SK-N-MC (cell line): Measurements from ENCODE around the gene TNFSF9.

ENCODE experiments used
- EZH2 ChIP-seq: fragments of 200-600 bp; sonication (generic); IDR thresholded peaks from one replicate; pipeline ENCODE4 v1.6.1; 2017; ENCODE audit warnings: antibody characterized with exemption
- FOXP2 ChIP-seq: optimal IDR thresholded peaks from 2 replicates; pipeline ENCODE3; 2011; ENCODE audit warnings: mild to moderate bottlenecking, moderate library complexity; ENCODE audit not compliant: insufficient read depth; ENCODE audit errors: extremely low read length, control extremely low read depth
- POLR2AphosphoS5 ChIP-seq: IDR thresholded peaks from 2 replicates; pipeline ENCODE4 v1.6.1; 2012; ENCODE audit warnings: mild to moderate bottlenecking, low read depth, low read length, borderline replicate concordance

- TF ChIP-seq POLR2AphosphoS5 (no peak), EZH2 (no peak), FOXP2 (no peak)
These were observed 865 bp upstream of the TNFSF9 start for GRCh38 chr19:6529937-6530385.
